Uterus (tissue), 2 donors: ENCODE measurements around the gene FKBP4.

Experiments
- POLR2A ChIP-seq, 2 donors: fragments of 450-650 bp; IDR thresholded peaks; one replicate each; pipeline ENCODE4 v1.6.1; 2016; ENCODE audit warnings: antibody characterized with exemption in 2 of 2, mild to moderate bottlenecking in 1 of 2, moderate library complexity in 1 of 2
- TF ChIP-seq, protein P1 (sequence below), 4 experiments: fragments of 200-600 bp in 2 of 4; fragments of 450-650 bp in 2 of 4; sonication (generic) in 2 of 4; IDR thresholded peaks; one replicate each; pipeline ENCODE4 v1.5.1; 2016 to 2019; ENCODE audit warnings: antibody characterized with exemption in 4 of 4, mild to moderate bottlenecking in 2 of 4, moderate library complexity in 1 of 4

DNA sequence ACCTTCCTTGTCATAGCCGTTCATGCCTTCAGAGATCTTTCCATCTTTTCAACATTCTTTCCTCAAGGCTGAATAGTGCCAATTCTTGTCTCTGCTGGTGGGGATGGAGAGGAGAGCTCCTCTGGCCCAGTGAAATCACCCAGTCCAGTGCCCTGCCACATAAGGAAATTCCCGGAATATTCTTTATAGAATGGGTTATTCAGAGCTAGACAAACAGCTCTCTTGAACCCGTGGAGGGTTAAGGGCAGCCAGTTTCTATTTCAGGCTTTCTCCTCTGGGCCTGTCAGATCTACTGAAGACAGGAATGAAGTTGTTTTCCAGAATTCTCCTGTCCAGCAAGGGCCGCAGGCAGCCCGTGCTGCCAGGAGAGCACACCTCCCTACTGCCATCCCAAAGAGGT lies 48.2 kb downstream of the FKBP4 start:
- TF ChIP-seq, protein P1, sequence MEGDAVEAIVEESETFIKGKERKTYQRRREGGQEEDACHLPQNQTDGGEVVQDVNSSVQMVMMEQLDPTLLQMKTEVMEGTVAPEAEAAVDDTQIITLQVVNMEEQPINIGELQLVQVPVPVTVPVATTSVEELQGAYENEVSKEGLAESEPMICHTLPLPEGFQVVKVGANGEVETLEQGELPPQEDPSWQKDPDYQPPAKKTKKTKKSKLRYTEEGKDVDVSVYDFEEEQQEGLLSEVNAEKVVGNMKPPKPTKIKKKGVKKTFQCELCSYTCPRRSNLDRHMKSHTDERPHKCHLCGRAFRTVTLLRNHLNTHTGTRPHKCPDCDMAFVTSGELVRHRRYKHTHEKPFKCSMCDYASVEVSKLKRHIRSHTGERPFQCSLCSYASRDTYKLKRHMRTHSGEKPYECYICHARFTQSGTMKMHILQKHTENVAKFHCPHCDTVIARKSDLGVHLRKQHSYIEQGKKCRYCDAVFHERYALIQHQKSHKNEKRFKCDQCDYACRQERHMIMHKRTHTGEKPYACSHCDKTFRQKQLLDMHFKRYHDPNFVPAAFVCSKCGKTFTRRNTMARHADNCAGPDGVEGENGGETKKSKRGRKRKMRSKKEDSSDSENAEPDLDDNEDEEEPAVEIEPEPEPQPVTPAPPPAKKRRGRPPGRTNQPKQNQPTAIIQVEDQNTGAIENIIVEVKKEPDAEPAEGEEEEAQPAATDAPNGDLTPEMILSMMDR (IDR thresholded peaks at IDR 0.05), result no peak
- no peak for TF ChIP-seq POLR2A (IDR thresholded peaks at IDR 0.05)
